Progenitor cell of endocrine pancreas (in vitro differentiated cells): ENCODE measurements around the gene MAL. TPM values are rescaled to one million over a fixed set of nuclear protein-coding genes. Genes with fewer than 3 reads are reported as not detected.
A peak's percentile ranks its signal among the peaks of the same experiment; 100 is the strongest.

Experiments used
- DNase-seq: peaks from one replicate; pipeline ENCODE4 v3.0.0; 2021; ENCODE audit warnings: low spot score; ENCODE audit not compliant: unreplicated experiment
- H3K27ac Mint-ChIP-seq: 2 replicates; pipeline ENCODE4 v1.8.0; 2021; ENCODE audit warnings: mild to moderate bottlenecking, moderate library complexity, mixed read lengths
- H3K27me3 Mint-ChIP-seq: 2 replicates; pipeline ENCODE4 v1.8.0; 2021; ENCODE audit warnings: mixed read lengths
- H3K36me3 Mint-ChIP-seq: 2 replicates; pipeline ENCODE4 v1.8.0; 2022; ENCODE audit warnings: mixed read lengths; ENCODE audit not compliant: insufficient read depth
- H3K4me1 Mint-ChIP-seq: 2 replicates; pipeline ENCODE4 v1.8.0; 2021; ENCODE audit warnings: low read depth, mixed read lengths
- H3K4me3 Mint-ChIP-seq: 2 replicates; pipeline ENCODE4 v1.8.0; 2021; ENCODE audit warnings: low read depth, mild to moderate bottlenecking, moderate library complexity, mixed read lengths
- H3K9me3 Mint-ChIP-seq: 2 replicates; pipeline ENCODE4 v1.8.0; 2021; ENCODE audit warnings: low read depth, mixed read lengths
- CTCF ChIP-seq: fragments of 200-600 bp; sonication (generic); IDR thresholded peaks from one replicate; pipeline ENCODE4 v1.5.0; 2021; ENCODE audit warnings: antibody characterized with exemption, mild to moderate bottlenecking; ENCODE audit not compliant: unreplicated experiment
- total RNA-seq: library from RNA; stranded (reverse); gene quantifications from 2 replicates; pipeline ENCODE4 v1.2.1, GENCODE V29; 2021

Gene MAL
- total RNA-seq, 1 donor from 2014 or later: not detected

DNA sequence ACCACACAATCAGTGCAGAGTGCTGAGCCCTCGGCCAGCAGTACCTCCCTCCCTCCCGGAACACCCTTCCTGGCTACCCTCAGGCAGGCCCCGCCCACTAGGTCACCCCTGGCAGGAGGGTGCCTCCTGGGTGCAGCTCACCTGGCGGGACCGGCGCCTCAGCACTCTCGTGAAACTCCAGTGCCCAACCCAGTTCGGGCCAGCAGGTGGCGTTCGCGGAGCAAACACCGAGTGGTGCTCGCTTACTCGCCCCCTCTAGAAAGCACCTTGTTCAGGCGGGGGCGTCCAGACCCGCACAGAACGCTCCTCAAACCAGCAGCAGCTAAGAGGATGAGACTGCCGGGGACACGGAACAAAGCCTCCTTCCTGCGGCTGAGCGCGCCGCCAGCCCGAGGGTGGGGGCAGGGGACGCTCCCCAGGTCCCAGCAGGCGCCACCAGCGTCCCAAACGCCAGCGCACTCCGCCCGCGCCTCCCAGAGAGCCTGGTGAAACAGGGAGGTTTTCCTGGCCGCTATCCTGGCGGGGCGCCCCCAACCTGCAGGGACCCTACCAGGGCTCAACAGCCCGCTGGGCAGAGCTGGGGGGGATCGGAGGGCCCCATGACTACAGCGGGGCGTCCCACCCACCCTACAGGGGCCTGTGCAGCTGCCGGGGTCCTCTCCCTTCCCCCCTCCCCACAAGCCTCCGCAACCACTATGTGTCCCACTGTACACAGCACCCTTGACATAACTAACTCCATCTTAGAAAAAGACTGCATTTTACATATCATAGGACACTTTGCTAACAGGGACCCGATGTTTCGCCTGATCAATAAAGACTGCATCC, 51.4 kb downstream of the MAL start:
- DNase-seq: peak; percentile 81
- Mint-ChIP-seq H3K9me3 (no peaks in the 10 kb centered on the region), H3K27ac (no peak overlapping the region), H3K4me3 (peak overlapping the region; percentile 72), H3K27me3 (peaks cover 23% of the 10 kb centered on the region), H3K36me3 (no peaks in the 10 kb centered on the region), H3K4me1 (peaks cover 9% of the 10 kb centered on the region)
- TF ChIP-seq CTCF: peak; percentile 97

GRCh38 chr2:95077530-95077825, 52.0 kb downstream of the MAL start:
- peaks cover 9% of the 10 kb centered on the region for H3K4me1 Mint-ChIP-seq
- H3K9me3 Mint-ChIP-seq: no peaks in the 10 kb centered on the region
- H3K27me3 Mint-ChIP-seq: peaks cover 18% of the 10 kb centered on the region
- no peak for DNase-seq
- H3K27ac Mint-ChIP-seq: no peak overlapping the region
- TF ChIP-seq CTCF: no peak
- H3K4me3 Mint-ChIP-seq: peak overlapping the region; percentile 72
- no peaks in the 10 kb centered on the region for H3K36me3 Mint-ChIP-seq

DNA sequence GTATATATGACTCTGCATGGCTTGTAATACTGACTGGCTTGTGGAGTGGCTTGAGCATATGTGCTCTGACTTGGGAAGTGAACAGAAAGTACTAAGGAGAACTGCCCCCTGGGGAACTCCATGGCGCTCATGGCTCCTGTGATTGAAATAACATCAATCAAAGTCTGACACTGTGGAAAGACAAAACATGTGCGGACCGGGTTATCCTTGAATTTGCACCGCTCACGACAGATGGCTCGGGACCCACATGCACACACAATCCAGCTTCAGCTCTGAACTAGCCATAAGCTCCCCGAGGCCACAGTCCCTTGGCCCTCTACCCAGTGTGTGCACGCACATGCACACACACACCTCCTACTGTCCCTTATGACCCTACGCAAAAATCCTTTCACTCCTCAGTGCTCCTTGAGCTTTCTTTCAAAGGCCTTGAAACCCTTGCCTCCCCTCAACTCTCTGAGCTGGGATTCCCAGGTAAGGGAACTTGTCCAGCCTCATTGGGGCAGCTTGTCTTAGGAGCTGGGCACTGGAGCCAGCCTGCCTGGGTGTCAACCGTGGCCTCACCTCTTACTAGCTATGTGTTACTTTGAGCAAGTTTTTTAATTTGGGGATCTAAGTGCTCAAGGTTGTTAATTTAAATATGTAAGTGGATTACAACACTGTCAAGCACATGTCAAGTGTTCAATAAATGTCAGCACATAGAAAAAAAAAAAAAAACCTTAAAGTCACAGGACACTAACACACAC, 52.5 kb downstream of the MAL start:
- Mint-ChIP-seq H3K4me1 (peaks cover 9% of the 10 kb centered on the region), H3K27me3 (peaks cover 18% of the 10 kb centered on the region), H3K27ac (peak overlapping the region; percentile 8), H3K36me3 (no peaks in the 10 kb centered on the region), H3K4me3 (peak overlapping the region; percentile 72), H3K9me3 (no peaks in the 10 kb centered on the region)
- no peak for DNase-seq
- no peak for TF ChIP-seq CTCF

DNA sequence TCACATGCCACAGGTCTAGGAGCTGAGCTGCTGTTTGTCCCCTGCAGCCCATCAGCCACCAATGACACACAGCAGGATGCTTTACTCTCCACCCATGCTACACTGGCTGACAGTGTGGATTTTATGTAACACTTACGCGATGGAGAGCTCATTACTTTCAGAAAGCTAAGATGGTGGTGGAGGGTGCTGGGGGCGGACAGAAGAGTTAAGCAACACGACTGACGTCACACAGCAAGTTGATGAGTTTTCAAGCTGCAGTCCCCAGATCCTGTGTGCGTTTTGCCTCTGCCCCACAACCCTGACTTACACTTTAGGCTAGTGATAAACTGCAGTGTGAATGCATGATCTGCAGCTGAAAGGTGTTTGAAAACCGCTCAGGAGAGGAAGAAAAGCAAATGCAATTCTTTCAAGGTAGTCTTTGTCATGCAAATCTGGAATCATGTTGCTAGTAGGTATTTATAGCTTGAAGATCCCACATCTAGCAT, 53.7 kb downstream of the MAL start:
- peaks cover 3% of the 10 kb centered on the region for H3K36me3 Mint-ChIP-seq
- no peak overlapping the region for H3K27ac Mint-ChIP-seq
- H3K9me3 Mint-ChIP-seq: peaks cover 3% of the 10 kb centered on the region
- peaks cover 9% of the 10 kb centered on the region for H3K4me1 Mint-ChIP-seq
- no peak for DNase-seq
- peaks cover 18% of the 10 kb centered on the region for H3K27me3 Mint-ChIP-seq
- no peak overlapping the region for H3K4me3 Mint-ChIP-seq
- TF ChIP-seq CTCF: no peak

DNA sequence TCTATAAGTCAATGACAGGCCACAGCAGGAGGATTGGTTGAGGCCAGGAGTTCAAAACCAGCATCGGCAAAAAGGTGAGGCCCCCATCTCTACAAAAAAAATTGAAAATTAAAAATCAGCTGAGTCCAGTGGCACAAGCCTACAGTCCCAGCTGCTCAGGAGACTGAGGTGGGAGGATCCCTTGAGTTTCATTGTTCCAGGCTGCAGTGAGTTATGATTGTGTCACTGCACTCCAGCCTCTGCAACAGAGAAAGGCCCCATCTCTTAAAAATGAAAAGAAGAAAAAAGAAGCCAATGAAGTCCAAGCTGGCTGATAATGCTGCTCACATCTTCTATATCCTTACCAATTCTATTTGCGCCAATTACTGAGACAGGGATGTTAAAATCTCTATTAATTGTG, 57.0 kb downstream of the MAL start:
- peaks cover 14% of the 10 kb centered on the region for H3K27me3 Mint-ChIP-seq
- peaks cover 7% of the 10 kb centered on the region for H3K4me1 Mint-ChIP-seq
- H3K36me3 Mint-ChIP-seq: peaks cover 22% of the 10 kb centered on the region
- DNase-seq: no peak
- TF ChIP-seq CTCF: no peak
- H3K4me3 Mint-ChIP-seq: no peak overlapping the region
- H3K27ac Mint-ChIP-seq: no peak overlapping the region
- peaks cover 3% of the 10 kb centered on the region for H3K9me3 Mint-ChIP-seq
